MM.1S (cell line): Measurements from ENCODE around the gene MKLN1.

Experiments used
- DNase-seq: peaks from one replicate; pipeline ENCODE4 v3.0.0-alpha.2; 2015
- H2AFZ ChIP-seq: fragments of 300-600 bp; sonication (generic); 2 replicates; pipeline ENCODE4 v1.6.0; 2016; ENCODE audit warnings: antibody characterized with exemption, low read length
- H3F3A ChIP-seq: fragments of 300-600 bp; sonication (generic); 2 replicates; pipeline ENCODE4 v1.6.1; 2016; ENCODE audit warnings: mild to moderate bottlenecking, antibody characterized with exemption, low read length, moderate library complexity, mixed read lengths; ENCODE audit not compliant: insufficient read depth
- H3K27ac ChIP-seq: fragments of 300-600 bp; sonication (generic); 2 replicates; pipeline ENCODE4 v1.5.1; 2016; ENCODE audit warnings: mild to moderate bottlenecking, low read length
- H3K27me3 ChIP-seq: fragments of 300-600 bp; sonication (generic); replicated peaks from 2 replicates; pipeline ENCODE4 v1.6.0; 2016; ENCODE audit warnings: low read length; ENCODE audit not compliant: insufficient read depth
- H3K36me3 ChIP-seq: fragments of 300-600 bp; sonication (generic); replicated peaks from 2 replicates; pipeline ENCODE4 v1.6.1; 2016; ENCODE audit warnings: mild to moderate bottlenecking, low read length, mixed read lengths; ENCODE audit not compliant: insufficient read depth
- H3K4me1 ChIP-seq: fragments of 300-600 bp; sonication (generic); 2 replicates; pipeline ENCODE4 v1.6.1; 2016; ENCODE audit warnings: low read length, mixed read lengths
- H3K4me2 ChIP-seq: fragments of 300-600 bp; sonication (generic); 2 replicates; pipeline ENCODE4 v1.6.0; 2016; ENCODE audit warnings: low read depth, low read length
- H3K4me3 ChIP-seq: fragments of 300-600 bp; sonication (generic); 2 replicates; pipeline ENCODE4 v1.5.1; 2016; ENCODE audit warnings: low read length, mixed read lengths
- H3K79me2 ChIP-seq: fragments of 300-600 bp; sonication (generic); 2 replicates; pipeline ENCODE4 v1.6.1; 2016; ENCODE audit warnings: mixed run types, low read length, mixed read lengths
- H3K9ac ChIP-seq: fragments of 300-600 bp; sonication (generic); 2 replicates; pipeline ENCODE4 v1.6.1; 2016; ENCODE audit warnings: low read length, mixed read lengths
- H3K9me2 ChIP-seq: fragments of 300-600 bp; sonication (generic); replicated peaks from 2 replicates; pipeline ENCODE4 v1.6.1; 2016; ENCODE audit warnings: mild to moderate bottlenecking, low read length, mixed read lengths; ENCODE audit not compliant: insufficient read depth
- H3K9me3 ChIP-seq: fragments of 300-600 bp; sonication (generic); replicated peaks from 2 replicates; pipeline ENCODE4 v1.6.1; 2016; ENCODE audit warnings: mild to moderate bottlenecking, low read length, mixed read lengths; ENCODE audit not compliant: insufficient read depth
- H4K20me1 ChIP-seq: fragments of 300-600 bp; sonication (generic); 2 replicates; pipeline ENCODE4 v1.6.1; 2016; ENCODE audit warnings: mild to moderate bottlenecking, low read length, moderate library complexity, mixed read lengths; ENCODE audit not compliant: insufficient read depth
- EZH2 ChIP-seq: fragments of 300-600 bp; sonication (generic); optimal IDR thresholded peaks from 2 replicates; pipeline ENCODE3; 2017; ENCODE audit warnings: low read depth, mild to moderate bottlenecking, antibody characterized with exemption, low read length, mixed read lengths
- EZH2phosphoT487 ChIP-seq: fragments of 300-600 bp; sonication (generic); IDR thresholded peaks from 2 replicates; pipeline ENCODE4 v1.6.1; 2018; ENCODE audit warnings: antibody characterized with exemption, low read length
- TF ChIP-seq, protein P1 (sequence below): fragments of 300-600 bp; sonication (generic); IDR thresholded peaks from 2 replicates; pipeline ENCODE4 v1.5.1; 2016; ENCODE audit warnings: antibody characterized with exemption, low read length, mixed read lengths

MKLN1 gene

DNA sequence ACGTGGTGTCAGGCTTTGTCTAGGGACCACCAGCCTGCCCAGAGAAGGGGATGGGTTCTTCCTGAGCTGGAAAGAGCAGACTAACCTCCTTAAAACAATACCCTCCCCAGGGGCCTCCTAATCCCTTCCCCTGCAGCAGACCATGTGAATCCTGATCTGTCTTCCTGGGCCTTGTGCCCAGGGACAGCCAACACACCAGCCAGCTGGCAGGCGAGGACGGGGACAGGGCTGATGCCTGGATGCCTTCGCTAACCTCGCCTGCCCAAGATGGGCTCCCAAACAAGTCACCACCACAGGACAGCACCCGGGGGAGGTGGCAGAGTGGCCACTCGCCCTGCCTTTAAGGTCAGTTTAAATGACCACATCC lies 211.1 kb downstream of the MKLN1 start:
- no peaks in the 10 kb centered on the region for H4K20me1 ChIP-seq
- H3K36me3 ChIP-seq = no peaks in the 10 kb centered on the region
- no peaks in the 10 kb centered on the region for H3K9me2 ChIP-seq
- TF ChIP-seq EZH2 = no peak
- TF ChIP-seq, protein P1, sequence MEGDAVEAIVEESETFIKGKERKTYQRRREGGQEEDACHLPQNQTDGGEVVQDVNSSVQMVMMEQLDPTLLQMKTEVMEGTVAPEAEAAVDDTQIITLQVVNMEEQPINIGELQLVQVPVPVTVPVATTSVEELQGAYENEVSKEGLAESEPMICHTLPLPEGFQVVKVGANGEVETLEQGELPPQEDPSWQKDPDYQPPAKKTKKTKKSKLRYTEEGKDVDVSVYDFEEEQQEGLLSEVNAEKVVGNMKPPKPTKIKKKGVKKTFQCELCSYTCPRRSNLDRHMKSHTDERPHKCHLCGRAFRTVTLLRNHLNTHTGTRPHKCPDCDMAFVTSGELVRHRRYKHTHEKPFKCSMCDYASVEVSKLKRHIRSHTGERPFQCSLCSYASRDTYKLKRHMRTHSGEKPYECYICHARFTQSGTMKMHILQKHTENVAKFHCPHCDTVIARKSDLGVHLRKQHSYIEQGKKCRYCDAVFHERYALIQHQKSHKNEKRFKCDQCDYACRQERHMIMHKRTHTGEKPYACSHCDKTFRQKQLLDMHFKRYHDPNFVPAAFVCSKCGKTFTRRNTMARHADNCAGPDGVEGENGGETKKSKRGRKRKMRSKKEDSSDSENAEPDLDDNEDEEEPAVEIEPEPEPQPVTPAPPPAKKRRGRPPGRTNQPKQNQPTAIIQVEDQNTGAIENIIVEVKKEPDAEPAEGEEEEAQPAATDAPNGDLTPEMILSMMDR = no peak
- TF ChIP-seq EZH2phosphoT487 = no peak
- no peak overlapping the region for H3K27ac ChIP-seq
- DNase-seq = no peak
- no peaks in the 10 kb centered on the region for H3K9me3 ChIP-seq
- no peaks in the 10 kb centered on the region for H3K4me1 ChIP-seq
- no peaks in the 10 kb centered on the region for H3K79me2 ChIP-seq
- no peak overlapping the region for H3K4me3 ChIP-seq
- no peak overlapping the region for H2AFZ ChIP-seq
- H3F3A ChIP-seq = no peaks in the 10 kb centered on the region
- H3K4me2 ChIP-seq = no peak overlapping the region
- no peak overlapping the region for H3K9ac ChIP-seq
- no peaks in the 10 kb centered on the region for H3K27me3 ChIP-seq

DNA sequence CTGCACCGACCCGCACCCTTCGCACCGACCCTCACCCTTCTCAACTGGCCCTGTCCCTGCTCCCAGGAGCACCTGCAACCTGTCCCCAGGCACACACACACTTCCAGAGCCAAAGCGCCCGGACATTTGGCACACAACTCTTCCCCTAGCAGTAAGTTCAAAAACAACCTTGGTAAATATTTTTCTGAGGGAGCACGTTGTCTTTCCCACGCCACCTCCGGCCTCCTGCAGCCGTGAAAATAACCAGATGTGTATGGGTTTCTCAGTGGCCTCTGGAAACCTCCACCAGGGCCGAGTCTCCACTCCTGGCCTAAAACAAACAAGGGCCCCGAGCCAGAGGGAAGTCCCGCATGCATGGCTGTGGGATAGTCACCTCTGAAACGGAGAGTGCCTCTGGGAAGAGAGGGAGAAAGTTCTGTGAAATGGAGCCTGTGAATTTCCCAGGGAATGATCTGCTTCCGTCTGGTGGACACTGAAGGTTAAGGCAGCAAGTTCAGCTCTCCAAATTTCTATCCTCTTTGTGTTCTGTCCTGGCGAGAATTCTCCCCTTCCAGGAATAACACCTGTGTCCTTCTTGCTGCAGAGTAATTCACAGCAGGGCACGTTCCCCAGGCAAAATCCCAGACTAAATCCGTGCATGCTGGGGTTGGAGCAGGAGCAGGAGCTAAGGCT lies 213.0 kb downstream of the MKLN1 start:
- no peaks in the 10 kb centered on the region for H3K27me3 ChIP-seq
- no peaks in the 10 kb centered on the region for H3K9me2 ChIP-seq
- no peaks in the 10 kb centered on the region for H4K20me1 ChIP-seq
- TF ChIP-seq EZH2 = no peak
- TF ChIP-seq, protein P1 = no peak
- no peak overlapping the region for H2AFZ ChIP-seq
- H3K27ac ChIP-seq = no peak overlapping the region
- no peaks in the 10 kb centered on the region for H3K36me3 ChIP-seq
- no peaks in the 10 kb centered on the region for H3K4me1 ChIP-seq
- H3K79me2 ChIP-seq = no peaks in the 10 kb centered on the region
- H3K4me2 ChIP-seq = no peak overlapping the region
- H3K9ac ChIP-seq = no peak overlapping the region
- no peaks in the 10 kb centered on the region for H3F3A ChIP-seq
- no peak overlapping the region for H3K4me3 ChIP-seq
- H3K9me3 ChIP-seq = no peaks in the 10 kb centered on the region
- DNase-seq = no peak

- Histone ChIP-seq H3F3A (no peaks in the 10 kb centered on the region), H3K27ac (no peak overlapping the region), H4K20me1 (no peaks in the 10 kb centered on the region), H3K36me3 (no peaks in the 10 kb centered on the region), H3K4me1 (0 out of 2 replicates have a peak, but pooled peaks cover 5% of the 10 kb centered on the region), H3K9me3 (no peaks in the 10 kb centered on the region), H2AFZ (no peak overlapping the region), H3K27me3 (no peaks in the 10 kb centered on the region), H3K79me2 (no peaks in the 10 kb centered on the region), H3K9me2 (no peaks in the 10 kb centered on the region), H3K9ac (no peak overlapping the region), H3K4me2 (no peak overlapping the region), H3K4me3 (no peak overlapping the region)
- TF ChIP-seq EZH2phosphoT487 (no peak), EZH2 (no peak)
- TF ChIP-seq, protein P1 = no peak
- DNase-seq = no peak
These were observed 215.6 kb downstream of the MKLN1 start for GRCh38 chr7:131543298-131543697.
